ENCODE measurements around the gene UPB1. TPM values are rescaled to one million over a fixed set of nuclear protein-coding genes. Genes with fewer than 3 reads are reported as not detected.

Gene UPB1
- total and polyA plus RNA-seq, 9 of the 15 experiments (the other 6 are each of a cell fraction or from before 2014, with no cell fraction given) = 0.06 to 0.11 TPM; not detected in 7

DNA sequence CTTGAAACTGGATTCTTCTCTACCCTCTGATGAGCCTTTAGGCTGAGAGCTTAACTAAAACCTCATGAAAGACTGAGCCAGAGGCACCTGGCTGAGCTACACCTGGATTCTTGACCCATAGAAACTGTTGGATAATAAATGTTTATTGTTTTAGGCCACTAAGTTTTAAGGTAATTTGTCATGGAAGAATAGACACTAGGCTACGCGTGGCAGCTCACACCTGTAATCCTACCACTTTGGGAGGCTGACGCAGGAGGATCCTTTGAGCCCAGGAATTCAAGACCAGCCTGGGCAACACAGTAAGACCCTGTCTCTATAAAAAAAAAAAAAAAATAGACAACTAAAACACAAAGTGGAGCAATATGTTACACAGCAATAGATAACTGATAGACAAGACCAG lies 29.2 kb upstream of the UPB1 start:
- 83% methylated on average over 3 of the region's 3 CpGs for WGBS (ENCODE audit: insufficient coverage, low coverage, missing lambda C conversion rate)
- H2AFZ ChIP-seq (ENCODE audit: low read depth, low read length) = peak overlapping the region; percentile 50

DNA sequence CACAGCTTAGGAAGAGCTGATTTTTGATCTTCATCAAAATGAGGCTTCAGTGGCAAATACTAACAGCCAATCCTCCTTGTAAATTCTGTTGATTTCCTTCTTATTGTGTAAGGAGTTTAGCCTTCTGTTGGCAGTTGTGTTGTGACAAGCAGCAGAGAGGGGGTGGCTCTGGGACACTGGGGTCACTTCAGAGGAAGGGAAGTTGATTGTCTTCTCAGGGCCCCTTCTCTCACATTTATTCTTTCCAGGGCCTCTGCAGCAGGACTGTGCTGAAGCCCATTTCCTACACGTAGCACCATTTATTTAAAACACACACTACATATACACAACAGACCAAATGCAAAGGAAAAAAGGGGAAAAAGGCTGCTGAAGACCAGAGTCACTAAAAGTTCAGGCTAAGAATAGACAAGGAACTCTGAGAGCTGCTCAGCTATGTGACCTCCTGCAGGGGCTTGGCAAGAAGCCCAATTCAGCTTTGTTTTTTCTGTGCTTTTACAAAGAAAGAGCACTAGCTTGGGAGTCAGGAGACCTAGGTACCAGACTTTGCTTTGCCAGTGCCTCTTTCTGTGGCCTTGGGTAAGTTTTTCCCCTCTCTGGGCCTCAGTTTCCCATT lies 28.3 kb upstream of the UPB1 start:
- FAIRE-seq = peak; percentile 32
- 20% methylated on average over 1 of the region's 1 CpG for WGBS (ENCODE audit: insufficient coverage, low coverage, missing lambda C conversion rate)
- peak in 2 of 4 experiments; percentile 27 to 60 for DNase-seq (ENCODE audit: extremely low read depth in 1 of 4, low spot score in 3 of 4)
- no peak overlapping the region for H3K4me3 ChIP-seq
- H3K9me1 ChIP-seq (ENCODE audit: control insufficient read depth, insufficient read depth, low read length) = no peaks in the 10 kb centered on the region
- no peaks in the 10 kb centered on the region for H3K36me3 ChIP-seq (ENCODE audit: control insufficient read depth, insufficient read depth, low read length)
- no TSS peak for BruUV-seq (replicated peaks)
- peak overlapping the region; percentile 50; the same call in 1 of the 2 replicates for H2AFZ ChIP-seq (ENCODE audit: low read depth, low read length)
- no peak overlapping the region for H3K27ac ChIP-seq (ENCODE audit: extremely low read depth, low read depth, low read length)
- H3K9me3 ChIP-seq (replicated peaks; ENCODE audit: control insufficient read depth, insufficient read depth, low read depth, low read length) = no peaks in the 10 kb centered on the region
- intact Hi-C loops (cut with micrococcal nuclease) (no loop called here), in situ Hi-C loops (cut with MboI) (no loop called here)
- H3K9ac ChIP-seq (ENCODE audit: insufficient read depth in 1 of 2, low read depth in 2 of 2, low read length in 2 of 2) = no peak overlapping the region
- peak; percentile 42; the same call in 1 of the 3 replicates for ATAC-seq
- no peak overlapping the region for H3K4me2 ChIP-seq (ENCODE audit: insufficient read depth, low read length)
- ChIA-PET POLR2A (interaction anchor here (0.9 to 1.1 kb wide), 2 partner anchors 27 to 46 kb away, joined by 3 to 4 read pairs; no protein-coding TSS in a partner anchor), CTCF (ENCODE audit: low intra/inter-chr PET ratio) (no interaction called here)
- peaks cover 0 to 12% of the 10 kb centered on the region in 2 experiments; a peak in 2 of 5 replicates for H3K4me1 ChIP-seq (replicated peaks in 1 of 2; ENCODE audit: control insufficient read depth in 2 of 2, insufficient read depth in 2 of 2, low read length in 2 of 2)
- H3K79me2 ChIP-seq (ENCODE audit: control insufficient read depth, insufficient read depth, low read length) = no peaks in the 10 kb centered on the region
- H3K27me3 ChIP-seq (ENCODE audit: control insufficient read depth in 2 of 2, insufficient read depth in 2 of 2, low read length in 2 of 2) = no peaks in the 10 kb centered on the region
- no peaks in the 10 kb centered on the region for H4K20me1 ChIP-seq (replicated peaks; ENCODE audit: control insufficient read depth, insufficient read depth, low read length)
- TF ChIP-seq ZNF780A (CRISPR knock-in tag; IDR thresholded peaks at IDR 0.05) (no peak), NFIC (IDR thresholded peaks at IDR 0.05) (peak; percentile 84), MEF2A (IDR thresholded peaks at IDR 0.05; ENCODE audit: control insufficient read depth, low read depth, low read length) (peak; percentile 21; the same call in 1 of the 2 replicates)

More for the DNA sequence above, 29.2 kb upstream of the UPB1 start:
- Histone ChIP-seq H3K9ac (ENCODE audit: insufficient read depth in 1 of 2, low read depth in 2 of 2, low read length in 2 of 2) (no peak overlapping the region), H3K79me2 (ENCODE audit: control insufficient read depth, insufficient read depth, low read length) (no peaks in the 10 kb centered on the region), H3K27ac (ENCODE audit: extremely low read depth, low read depth, low read length) (no peak overlapping the region), H3K4me3 (no peak overlapping the region), H3K27me3 (ENCODE audit: control insufficient read depth in 2 of 2, insufficient read depth in 2 of 2, low read length in 2 of 2) (no peaks in the 10 kb centered on the region), H3K9me3 (replicated peaks; ENCODE audit: control insufficient read depth, insufficient read depth, low read depth, low read length) (no peaks in the 10 kb centered on the region), H3K36me3 (ENCODE audit: control insufficient read depth, insufficient read depth, low read length) (no peaks in the 10 kb centered on the region), H3K4me2 (ENCODE audit: insufficient read depth, low read length) (no peak overlapping the region), H4K20me1 (replicated peaks; ENCODE audit: control insufficient read depth, insufficient read depth, low read length) (no peaks in the 10 kb centered on the region), H3K4me1 (replicated peaks in 1 of 2; ENCODE audit: control insufficient read depth in 2 of 2, insufficient read depth in 2 of 2, low read length in 2 of 2) (peaks cover 0 to 13% of the 10 kb centered on the region in 2 experiments; a peak in 3 of 5 replicates), H3K9me1 (ENCODE audit: control insufficient read depth, insufficient read depth, low read length) (no peaks in the 10 kb centered on the region)
- CTCF ChIA-PET (ENCODE audit: low intra/inter-chr PET ratio) = no interaction called here
- intact Hi-C loops (cut with micrococcal nuclease) = no loop called here
- DNase-seq (ENCODE audit: extremely low read depth in 1 of 4, low spot score in 3 of 4) (no peak), ATAC-seq (no peak), FAIRE-seq (no peak)
- TF ChIP-seq TEAD2 (tag; IDR thresholded peaks at IDR 0.05) (no peak), TCF7L2 (IDR thresholded peaks at IDR 0.05; ENCODE audit: low read depth, low read length) (no peak), ZBTB17 (CRISPR knock-in tag; IDR thresholded peaks at IDR 0.05) (0 out of 2 replicates have a peak, but pooled peaks have one; percentile 3), LCOR (CRISPR knock-in tag; IDR thresholded peaks at IDR 0.05) (0 out of 2 replicates have a peak, but pooled peaks have one; percentile 36)
- POLR2A ChIA-PET = interaction anchor here (1.1 kb wide), 1 partner anchor 45 kb away, joined by 3 read pairs; no protein-coding TSS in a partner anchor
- in situ Hi-C loops (cut with MboI) = no loop called here
- no TSS peak for BruUV-seq (replicated peaks)

Measured in K562 (cell line).